Measurements from ENCODE around the gene SMLR1.

Gene SMLR1

GRCh38 chr6:130862370-130862769, 35.2 kb downstream of the SMLR1 start:
- H3K4me3 ChIP-seq (ENCODE audit: low read depth, low read length), result no peak overlapping the region
- no peak for TF ChIP-seq MYC (IDR thresholded peaks at IDR 0.05; ENCODE audit: low read depth, low read length)
- no peak for TF ChIP-seq CTCF (IDR thresholded peaks at IDR 0.05; ENCODE audit: low read depth, low read length)
- no peak for TF ChIP-seq POLR2A (IDR thresholded peaks at IDR 0.05; ENCODE audit: extremely low read depth, insufficient read length)
- TF ChIP-seq MAX (IDR thresholded peaks at IDR 0.05; ENCODE audit: low read depth, low read length), result no peak
- no peak for DNase-seq (ENCODE audit: low read depth)

GRCh38 chr6:130863415-130864230, 36.4 kb downstream of the SMLR1 start:
- no peak for DNase-seq (ENCODE audit: low read depth)
- no peak overlapping the region for H3K4me3 ChIP-seq (ENCODE audit: low read depth, low read length)
- no peak for TF ChIP-seq CTCF (IDR thresholded peaks at IDR 0.05; ENCODE audit: low read depth, low read length)
- no peak for TF ChIP-seq MYC (IDR thresholded peaks at IDR 0.05; ENCODE audit: low read depth, low read length)
- no peak for TF ChIP-seq MAX (IDR thresholded peaks at IDR 0.05; ENCODE audit: low read depth, low read length)
- no peak for TF ChIP-seq POLR2A (IDR thresholded peaks at IDR 0.05; ENCODE audit: extremely low read depth, insufficient read length)

- TF ChIP-seq MYC (IDR thresholded peaks at IDR 0.05; ENCODE audit: low read depth, low read length) (no peak), MAX (IDR thresholded peaks at IDR 0.05; ENCODE audit: low read depth, low read length) (no peak), POLR2A (IDR thresholded peaks at IDR 0.05; ENCODE audit: extremely low read depth, insufficient read length) (no peak), CTCF (IDR thresholded peaks at IDR 0.05; ENCODE audit: low read depth, low read length) (no peak)
- no peak overlapping the region for H3K4me3 ChIP-seq (ENCODE audit: low read depth, low read length)
- DNase-seq (ENCODE audit: low read depth), result no peak
Observed at GRCh38 chr6:130864344-130864743, 37.1 kb downstream of the SMLR1 start.

- DNase-seq (ENCODE audit: low read depth), result no peak
- no peak for TF ChIP-seq CTCF (IDR thresholded peaks at IDR 0.05; ENCODE audit: low read depth, low read length)
- no peak for TF ChIP-seq MYC (IDR thresholded peaks at IDR 0.05; ENCODE audit: low read depth, low read length)
- no peak for TF ChIP-seq MAX (IDR thresholded peaks at IDR 0.05; ENCODE audit: low read depth, low read length)
- no peak for TF ChIP-seq POLR2A (IDR thresholded peaks at IDR 0.05; ENCODE audit: extremely low read depth, insufficient read length)
- no peak overlapping the region for H3K4me3 ChIP-seq (ENCODE audit: low read depth, low read length)
Observed at GRCh38 chr6:130865793-130866192, 38.6 kb downstream of the SMLR1 start.

GRCh38 chr6:130869681-130870080, 42.5 kb downstream of the SMLR1 start:
- no peak for DNase-seq (ENCODE audit: low read depth)
- no peak overlapping the region for H3K4me3 ChIP-seq (ENCODE audit: low read depth, low read length)
- no peak for TF ChIP-seq POLR2A (IDR thresholded peaks at IDR 0.05; ENCODE audit: extremely low read depth, insufficient read length)
- TF ChIP-seq MAX (IDR thresholded peaks at IDR 0.05; ENCODE audit: low read depth, low read length), result no peak
- no peak for TF ChIP-seq MYC (IDR thresholded peaks at IDR 0.05; ENCODE audit: low read depth, low read length)
- TF ChIP-seq CTCF (IDR thresholded peaks at IDR 0.05; ENCODE audit: low read depth, low read length), result no peak
